GM21529 (cell line): ENCODE results near the gene THBS2.
"Not testable (repeated sequence)": the region's sequence is repeated elsewhere in the genome, so short reads cannot be mapped to it uniquely, and the experiment has no call there.

Experiments
- ATAC-seq: cut with Tn5 transposase; IDR thresholded peaks from one replicate; pipeline ENCODE4 v1.9.1; 2021; ENCODE audit not compliant: unreplicated experiment

Gene THBS2

GRCh38 chr6:169273511-169273910, 19.9 kb upstream of the THBS2 start:
- ATAC-seq = no peak

- ATAC-seq = no peak
Observed at GRCh38 chr6:169271877-169272216, 18.2 kb upstream of the THBS2 start.

- no peak for ATAC-seq
Observed at GRCh38 chr6:169271158-169271876, 17.7 kb upstream of the THBS2 start.

- ATAC-seq = not testable (repeated sequence)
Observed at GRCh38 chr6:169270077-169270380, 16.4 kb upstream of the THBS2 start.

GRCh38 chr6:169269180-169270076, 15.8 kb upstream of the THBS2 start:
- no peak for ATAC-seq

GRCh38 chr6:169268276-169268675, 14.6 kb upstream of the THBS2 start:
- ATAC-seq = no peak

GRCh38 chr6:169266746-169267591, 13.3 kb upstream of the THBS2 start:
- ATAC-seq = no peak

GRCh38 chr6:169266261-169266660, 12.6 kb upstream of the THBS2 start:
- ATAC-seq = no peak

GRCh38 chr6:169265486-169266131, 12.0 kb upstream of the THBS2 start:
- ATAC-seq = no peak

- no peak for ATAC-seq
Observed at GRCh38 chr6:169263836-169264608, 10.4 kb upstream of the THBS2 start.

- no peak for ATAC-seq
Observed at GRCh38 chr6:169263374-169263773, 9.7 kb upstream of the THBS2 start.

- not testable (repeated sequence) for ATAC-seq
Observed at GRCh38 chr6:169262602-169263001, 9.0 kb upstream of the THBS2 start.

- ATAC-seq = no peak
Observed at GRCh38 chr6:169256518-169256917, 2.9 kb upstream of the THBS2 start.

- no peak for ATAC-seq
Observed at GRCh38 chr6:169256061-169256460, 2.4 kb upstream of the THBS2 start.

GRCh38 chr6:169255643-169256042, 2.0 kb upstream of the THBS2 start:
- no peak for ATAC-seq

- ATAC-seq = no peak
Observed at GRCh38 chr6:169254456-169255316, 1.0 kb upstream of the THBS2 start.

GRCh38 chr6:169252505-169253189, 999 bp downstream of the THBS2 start:
- ATAC-seq = no peak

GRCh38 chr6:169251822-169252504, 1.7 kb downstream of the THBS2 start:
- ATAC-seq = no peak
